ENCODE data around the gene C11orf86.
"Not testable (repeated sequence)": the region's sequence is repeated elsewhere in the genome, so short reads cannot be mapped to it uniquely, and the experiment has no call there.

The C11orf86 gene, protein sequence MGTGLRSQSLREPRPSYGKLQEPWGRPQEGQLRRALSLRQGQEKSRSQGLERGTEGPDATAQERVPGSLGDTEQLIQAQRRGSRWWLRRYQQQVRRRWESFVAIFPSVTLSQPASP

GRCh38 chr11:66974724-66975404 is at the start of gene C11orf86:
Gene C11orf86 (plus strand): TSS chr11:66975304. CDS start chr11:66975363, 59 bp downstream.
- no peak for DNase-seq

DNA sequence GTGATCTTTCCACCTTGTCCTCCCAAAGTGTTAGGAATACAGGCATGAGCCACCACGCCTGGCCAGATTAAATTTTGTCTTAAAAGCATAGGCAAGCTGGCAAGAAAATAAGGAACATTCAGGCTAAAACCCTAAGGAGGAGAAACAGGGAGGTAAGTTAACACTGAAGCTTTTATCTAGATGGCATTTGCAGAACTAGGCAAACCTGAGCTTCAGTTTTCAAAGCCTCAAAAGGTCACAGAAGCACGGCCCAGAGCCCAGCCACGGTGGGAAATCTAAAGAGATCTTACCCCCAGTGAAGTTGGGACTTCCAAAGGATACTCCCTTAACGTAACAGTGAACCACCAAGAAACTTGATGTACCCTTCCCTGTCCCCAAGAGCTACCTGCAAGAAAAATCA is 45.4 kb upstream of the C11orf86 start:
- DNase-seq = no peak

GRCh38 chr11:66932543-66932942 is 42.6 kb upstream of the C11orf86 start:
- no peak for DNase-seq

DNA sequence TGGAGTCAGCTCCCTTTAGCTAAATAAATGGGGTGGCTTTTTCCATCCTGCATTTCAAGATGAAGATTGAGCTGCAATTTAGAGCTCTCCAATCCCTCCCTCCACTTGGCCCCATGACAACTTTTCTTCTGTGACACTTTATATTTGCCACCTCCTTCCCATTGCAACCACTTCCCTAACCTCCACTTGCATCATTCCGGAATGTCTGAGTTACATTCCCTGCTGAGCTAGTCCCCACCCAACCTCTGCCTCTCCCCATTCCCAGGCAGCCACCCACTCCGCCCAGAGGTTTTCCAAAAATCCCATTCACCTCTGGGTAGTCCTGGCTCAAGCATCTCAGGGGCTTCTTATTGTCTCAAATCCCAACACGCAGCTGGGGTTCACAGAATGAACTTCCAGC is 41.6 kb upstream of the C11orf86 start:
- no peak for DNase-seq

DNA sequence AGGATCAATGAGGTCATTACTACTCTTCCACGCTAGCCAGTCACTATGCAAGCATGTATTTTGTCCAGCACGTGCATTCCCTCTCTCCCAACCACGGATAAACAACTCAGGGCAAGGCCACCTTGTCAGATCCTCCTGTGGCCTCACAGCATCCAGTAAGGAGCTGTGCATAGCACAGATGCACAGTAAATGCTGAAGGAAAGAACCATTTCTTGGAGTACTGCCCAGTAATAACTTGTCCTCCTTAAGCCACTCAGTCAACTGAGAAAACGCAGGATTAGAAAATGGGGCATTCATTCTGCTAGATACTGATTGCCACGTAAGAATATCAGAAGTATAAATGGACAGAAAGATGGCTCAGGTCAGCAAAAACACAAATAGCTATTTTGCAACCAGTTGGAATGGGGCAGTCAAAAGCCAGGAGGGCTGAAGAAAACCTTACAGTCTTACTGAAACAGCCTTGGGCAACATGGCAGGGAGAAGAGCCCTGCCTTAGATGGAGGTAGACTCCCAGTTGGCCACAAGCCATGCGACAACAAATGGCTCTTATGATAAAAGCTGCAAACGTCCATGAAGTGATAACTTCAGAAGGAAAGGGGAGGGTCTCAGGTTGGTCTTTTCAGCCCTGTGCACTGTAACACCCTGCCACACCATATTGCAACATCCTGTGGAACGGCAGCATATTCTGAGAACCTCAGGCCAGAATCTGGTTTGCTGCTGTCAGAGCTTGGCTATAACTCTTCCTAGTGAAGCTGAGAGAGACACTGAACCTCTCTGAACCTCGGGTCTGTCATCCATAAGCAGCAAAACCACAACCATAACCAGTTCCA is 39.9 kb upstream of the C11orf86 start:
- no peak for DNase-seq

GRCh38 chr11:66936311-66936711 is 38.8 kb upstream of the C11orf86 start:
- no peak for DNase-seq

DNA sequence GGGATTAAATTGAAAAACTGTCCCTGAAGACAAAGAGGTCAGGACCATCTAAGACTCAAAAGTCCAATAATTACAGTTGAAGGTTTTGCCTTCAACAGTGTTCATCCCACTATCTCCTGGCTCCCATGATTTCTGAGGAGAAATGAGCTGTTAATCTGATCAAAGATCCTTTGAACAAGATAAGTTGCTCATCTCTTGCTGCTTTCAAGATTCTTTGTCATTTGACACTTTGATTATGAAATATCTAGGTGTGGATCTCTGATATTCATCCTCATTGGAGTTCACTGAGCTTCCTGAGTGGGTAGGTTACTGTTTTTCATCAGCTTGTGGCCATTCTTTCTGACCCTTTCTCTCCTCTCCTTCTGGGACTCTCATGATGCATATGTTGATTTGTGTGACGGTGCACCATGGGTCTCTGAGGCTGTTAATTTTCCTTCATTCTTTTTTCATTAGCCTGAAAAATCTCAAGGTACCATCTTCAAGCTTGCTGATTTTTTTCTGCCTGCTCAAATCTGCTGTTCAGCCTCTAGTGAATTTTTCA is 37.8 kb upstream of the C11orf86 start:
- no peak for DNase-seq

DNA sequence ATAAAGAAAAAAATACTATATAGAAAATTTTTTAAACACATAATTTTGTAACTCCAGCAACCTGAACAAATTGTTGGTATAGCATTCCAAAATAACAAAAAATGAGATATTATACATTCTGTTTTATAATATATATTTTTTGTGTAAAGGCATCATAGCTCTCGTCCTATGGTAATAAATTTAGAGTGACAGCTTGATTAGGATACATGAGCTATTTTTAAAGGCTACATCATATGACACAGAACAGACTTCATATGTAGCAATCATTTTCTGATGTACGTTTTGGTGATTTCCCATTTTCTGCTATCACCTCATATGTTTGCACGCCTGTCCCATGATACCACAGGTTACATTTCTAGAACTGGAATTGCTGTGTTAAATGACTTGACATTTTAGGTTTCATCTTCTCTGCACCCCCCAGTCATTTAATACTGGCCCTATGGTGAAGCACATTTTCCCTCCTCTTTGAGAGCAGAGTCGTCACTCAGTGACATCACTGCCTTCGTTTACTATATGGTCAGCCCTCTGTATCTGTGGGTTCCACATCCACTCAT is 36.4 kb upstream of the C11orf86 start:
- no peak for DNase-seq

- peak; percentile 73 for DNase-seq
These were observed 25.0 kb upstream of the C11orf86 start for GRCh38 chr11:66950112-66950535.

- DNase-seq = no peak
These were observed 24.0 kb upstream of the C11orf86 start for GRCh38 chr11:66951135-66951534.

DNA sequence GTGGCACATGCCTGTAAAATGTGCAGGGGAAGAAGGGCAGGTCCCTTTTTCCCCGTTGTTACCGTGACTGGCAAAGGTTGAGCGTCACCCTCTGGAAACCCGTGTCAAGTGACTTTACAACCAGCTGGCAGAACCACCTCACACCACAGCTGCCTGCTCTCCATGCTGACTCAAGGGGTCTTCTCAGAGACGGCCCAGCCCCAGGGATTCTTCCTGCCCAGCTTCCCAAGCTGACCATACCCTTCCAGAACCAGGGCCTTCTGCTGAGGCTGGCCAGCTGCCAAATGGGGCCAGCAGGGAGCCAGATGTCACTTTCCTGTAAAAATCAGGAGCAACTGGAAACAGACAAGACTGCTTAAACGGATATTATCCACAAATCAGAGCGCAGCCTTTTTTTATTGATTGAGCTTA is 23.2 kb upstream of the C11orf86 start:
- DNase-seq = no peak

DNA sequence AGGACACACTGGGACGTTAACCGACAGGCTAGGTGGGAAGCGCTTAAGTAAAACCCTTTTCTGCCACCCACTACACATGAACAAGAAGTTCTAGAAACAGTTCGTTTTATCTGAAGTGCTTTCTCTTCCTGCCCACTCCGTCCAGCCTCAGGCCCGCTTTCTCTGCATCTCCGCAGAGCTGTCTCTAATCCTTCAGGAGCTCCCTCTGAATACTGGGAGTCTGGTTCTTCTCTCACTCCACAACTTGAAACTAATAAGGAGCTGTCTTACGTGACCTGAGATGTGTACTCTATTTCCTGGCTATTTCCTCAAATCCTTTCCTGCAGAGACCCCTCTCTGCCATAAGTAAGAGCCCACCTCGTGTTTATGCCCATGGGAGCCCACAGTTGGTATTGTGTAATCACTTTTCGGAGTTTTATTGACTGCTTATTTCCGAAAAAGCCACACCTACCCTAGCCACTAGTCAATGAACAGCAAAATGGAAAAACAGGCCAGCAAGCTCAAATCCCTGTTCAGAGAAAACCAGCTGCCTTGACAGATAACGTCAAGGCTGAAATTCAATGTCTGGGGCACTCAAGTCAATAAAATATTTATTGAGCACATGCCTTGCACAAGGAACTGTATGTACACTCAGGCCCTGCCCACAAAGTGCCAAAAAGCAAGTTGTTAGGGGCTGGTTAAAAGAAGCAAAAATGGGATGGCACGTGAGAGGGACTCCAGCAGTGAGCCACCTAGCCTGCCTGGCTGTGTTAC is 21.8 kb upstream of the C11orf86 start:
- no peak for DNase-seq

DNA sequence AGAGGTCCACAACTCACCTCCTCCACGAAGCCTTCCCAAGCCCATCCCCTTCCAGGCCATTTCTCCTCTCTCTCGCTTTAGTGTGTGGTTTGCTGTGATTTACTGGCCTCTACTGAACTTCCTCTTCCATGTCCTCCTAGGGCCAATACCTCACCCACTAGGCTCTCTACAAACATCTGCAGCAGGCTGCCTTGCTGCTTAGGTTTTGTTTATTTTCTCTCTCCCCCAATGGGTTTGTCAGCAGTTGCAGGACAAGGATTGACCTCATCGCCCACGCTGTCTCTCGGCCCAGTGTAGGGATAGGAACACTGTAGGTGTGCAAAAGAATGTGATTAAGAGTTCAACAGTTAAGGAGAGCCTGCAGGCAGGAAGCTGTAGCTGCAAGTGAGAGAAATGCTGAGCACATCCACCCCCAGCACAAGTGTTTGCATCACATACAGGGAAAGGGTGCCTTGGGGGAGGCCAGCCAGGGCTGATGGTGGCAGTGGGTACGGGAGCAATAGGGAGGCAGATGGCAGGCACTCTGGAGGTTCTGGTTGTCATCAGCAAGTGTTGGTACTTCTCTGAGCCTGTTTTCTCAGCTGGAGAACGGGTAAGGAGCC is 18.3 kb upstream of the C11orf86 start:
- DNase-seq = no peak

DNA sequence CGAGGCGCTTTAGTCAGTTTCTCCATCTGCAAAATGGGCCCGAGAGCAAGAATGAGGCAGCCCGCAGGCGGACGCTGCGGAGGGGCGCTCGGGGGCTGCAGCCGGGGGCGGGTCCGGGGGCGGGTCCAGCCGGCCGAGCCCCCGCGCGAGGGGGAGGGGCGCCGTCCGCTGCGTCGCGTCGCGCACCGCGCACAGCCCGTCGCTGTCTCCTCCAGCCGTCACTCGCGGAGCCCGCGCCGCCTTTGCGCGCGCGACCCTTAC is 17.2 kb upstream of the C11orf86 start:
- DNase-seq = no peak

- DNase-seq = peak; percentile 99
These were observed 16.7 kb upstream of the C11orf86 start, which contains the start of gene PC for GRCh38 chr11:66958232-66958955. Gene PC (minus strand): TSS chr11:66958383. CDS start chr11:66872159, 86,224 bp downstream.

GRCh38 chr11:66958956-66959274 is 16.2 kb upstream of the C11orf86 start:
- no peak for DNase-seq

GRCh38 chr11:66961691-66962213 is 13.4 kb upstream of the C11orf86 start:
- DNase-seq = not testable (repeated sequence)

- DNase-seq = no peak
These were observed 12.9 kb upstream of the C11orf86 start for GRCh38 chr11:66962247-66962646.

GRCh38 chr11:66962801-66963200 is 12.3 kb upstream of the C11orf86 start:
- DNase-seq = no peak

DNA sequence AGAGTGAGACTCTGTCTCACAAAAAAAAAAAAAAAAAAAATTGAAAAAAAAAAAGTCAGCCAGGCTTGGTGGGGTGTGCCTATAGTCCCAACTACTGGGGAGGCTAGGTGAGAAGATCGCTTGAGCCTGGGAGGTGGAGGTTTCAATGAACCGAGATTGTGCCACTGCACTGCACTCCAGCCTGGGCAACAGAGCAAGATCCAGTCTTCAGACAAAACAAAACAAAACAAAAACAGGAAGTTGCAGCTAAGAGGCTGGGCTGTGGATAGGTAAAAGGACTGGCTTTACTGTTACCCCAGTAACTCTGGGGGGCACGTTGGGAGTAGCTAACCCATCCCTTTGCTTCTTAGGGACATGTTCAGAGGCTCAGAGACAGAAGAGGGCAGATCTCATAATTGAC is 10.6 kb upstream of the C11orf86 start:
- DNase-seq = no peak

GRCh38 chr11:66966351-66966750 is 8.8 kb upstream of the C11orf86 start:
- no peak for DNase-seq

Measured in T1000 (cell line).